GM18526 (cell line): ENCODE measurements around the gene DLX5.

ENCODE experiments used
- POLR2A ChIP-seq: IDR thresholded peaks from 3 replicates; pipeline ENCODE4 v1.6.1; 2011; ENCODE audit not compliant: insufficient read length; ENCODE audit errors: extremely low read depth

Gene DLX5

GRCh38 chr7:97002555-97003261 is 21.9 kb downstream of the DLX5 start:
- no peak for TF ChIP-seq POLR2A

- TF ChIP-seq POLR2A: no peak
Observed at GRCh38 chr7:97001656-97002554, 22.7 kb downstream of the DLX5 start.

GRCh38 chr7:97001221-97001620 is 23.4 kb downstream of the DLX5 start:
- TF ChIP-seq POLR2A: no peak

GRCh38 chr7:96998744-96999143 is 25.9 kb downstream of the DLX5 start:
- no peak for TF ChIP-seq POLR2A

GRCh38 chr7:96998333-96998732 is 26.3 kb downstream of the DLX5 start:
- TF ChIP-seq POLR2A: no peak

- TF ChIP-seq POLR2A: no peak
Observed at GRCh38 chr7:96997512-96998032, 27.1 kb downstream of the DLX5 start.

GRCh38 chr7:96996958-96997511 is 27.6 kb downstream of the DLX5 start:
- no peak for TF ChIP-seq POLR2A

GRCh38 chr7:96996111-96996957 is 28.3 kb downstream of the DLX5 start:
- no peak for TF ChIP-seq POLR2A

- no peak for TF ChIP-seq POLR2A
Observed at GRCh38 chr7:96995406-96996110, 29.1 kb downstream of the DLX5 start.

- TF ChIP-seq POLR2A: no peak
Observed at GRCh38 chr7:96993980-96994379, 30.7 kb downstream of the DLX5 start.

GRCh38 chr7:96993094-96993865 is 31.4 kb downstream of the DLX5 start:
- TF ChIP-seq POLR2A: no peak

- TF ChIP-seq POLR2A: no peak
Observed at GRCh38 chr7:96992192-96993005, 32.2 kb downstream of the DLX5 start.
